Measurements from ENCODE around the gene UBE2J2. TPM values are rescaled to one million over a fixed set of nuclear protein-coding genes. Genes with fewer than 3 reads are reported as not detected.
A peak's percentile ranks its signal among the peaks of the same experiment; 100 is the strongest.

UBE2J2 gene
- total RNA-seq, 1 experiment from 2014 or later = 83.4 TPM

GRCh38 chr1:1287288-1288110 lies 13.8 kb upstream of the UBE2J2 start:
- Histone ChIP-seq H2BK120ac (ENCODE audit: low read depth, low read length, poor library complexity, severe bottlenecking) (no peak overlapping the region), H4K8ac (replicated peaks; ENCODE audit: insufficient read length, low read depth, low read length) (no peak overlapping the region), H3K79me1 (ENCODE audit: insufficient read depth, low read depth, low read length, poor library complexity, severe bottlenecking) (no peaks in the 10 kb centered on the region), H2AFZ (ENCODE audit: low read length) (no peak overlapping the region), H2AK5ac (ENCODE audit: insufficient read length, low read length) (no peak overlapping the region), H4K91ac (ENCODE audit: insufficient read length, low read depth, low read length) (no peak overlapping the region), H2BK15ac (ENCODE audit: low read depth, low read length) (no peak overlapping the region), H2BK5ac (ENCODE audit: insufficient read length, low read length) (no peak overlapping the region), H3K4ac (ENCODE audit: low read depth, low read length) (no peak overlapping the region), H3K4me1 (ENCODE audit: insufficient read depth, low read length) (no peaks in the 10 kb centered on the region), H3K23me2 (ENCODE audit: insufficient read length, low read depth, low read length, poor library complexity, severe bottlenecking) (no peaks in the 10 kb centered on the region), H3K14ac (ENCODE audit: insufficient read depth, low read length) (no peak overlapping the region; the same call in 1 of the 2 replicates), H3K9me3 (ENCODE audit: control insufficient read depth, low read depth, low read length) (no peaks in the 10 kb centered on the region), H3K27me3 (ENCODE audit: insufficient read depth, low read length) (no peaks in the 10 kb centered on the region), H3K79me2 (ENCODE audit: insufficient read depth, low read length) (no peaks in the 10 kb centered on the region), H3K4me2 (ENCODE audit: insufficient read depth, insufficient read length, low read length) (no peak overlapping the region), H2BK20ac (ENCODE audit: low read depth, low read length, poor library complexity, severe bottlenecking) (no peak overlapping the region), H3T11ph (ENCODE audit: low read length) (no peak overlapping the region), H4K20me1 (ENCODE audit: control insufficient read depth, insufficient read depth, insufficient read length) (no peaks in the 10 kb centered on the region), H4K5ac (ENCODE audit: insufficient read length, low read depth, low read length) (peak overlapping the region; percentile 37), H3K18ac (ENCODE audit: insufficient read length, low read depth, low read length) (peak overlapping the region; percentile 31), H3K56ac (ENCODE audit: insufficient read length, low read depth, low read length) (no peak overlapping the region), H2BK12ac (ENCODE audit: insufficient read length, low read depth, low read length) (no peak overlapping the region), H3K9ac (ENCODE audit: extremely low read depth, insufficient read length, low read length) (no peak overlapping the region), H3K23ac (ENCODE audit: insufficient read length, low read depth, low read length) (no peak overlapping the region), H3K27ac (ENCODE audit: insufficient read length, low read depth, low read length) (no peak overlapping the region)
- H3K36me3 Mint-ChIP-seq (ENCODE audit: insufficient read depth in 1 of 3, low read depth in 3 of 3) = no peaks in the 10 kb centered on the region
- no peak overlapping the region for H3K27ac Mint-ChIP-seq
- peaks cover 4% of the 10 kb centered on the region for H3K27me3 Mint-ChIP-seq (ENCODE audit: low read depth)
- TF ChIP-seq CTCF (conservative IDR thresholded peaks at IDR 0.05) = no peak
- WGBS (ENCODE audit: extremely low coverage, insufficient read length, low lambda C conversion rate) = no CpG with 5 or more reads among the region's 46 CpGs
- peaks cover 2 to 10% of the 10 kb centered on the region in 2 experiments; a peak in 3 of 5 replicates for H3K9me3 Mint-ChIP-seq
- DNase-seq = no peak
- peaks cover 0 to 14% of the 10 kb centered on the region in 2 experiments; a peak in 2 of 4 replicates for H3K4me1 Mint-ChIP-seq
- H3K4me3 Mint-ChIP-seq = no peak overlapping the region

All from H9 (cell line).